HepG2 (cell line): ENCODE measurements around the gene NRSN2. TPM values are rescaled to one million over a fixed set of nuclear protein-coding genes. Genes with fewer than 3 reads are reported as not detected.

Experiments used
- AHR ChIP-seq: IDR thresholded peaks from 2 replicates; pipeline ENCODE4 v1.6.1; 2018; ENCODE audit warnings: missing genetic modification reagents, missing compliant biosample characterization
- ATF7 ChIP-seq, 2 experiments: fragments of 450-650 bp in 1 of 2; sonication (generic) in 1 of 2; formaldehyde crosslinking in 1 of 2; IDR thresholded peaks; 2 replicates each; pipeline versions ENCODE4 v1.4.0 to v1.6.1; 2016 to 2020; ENCODE audit warnings: antibody characterized with exemption in 1 of 2, mild to moderate bottlenecking in 1 of 2, missing genetic modification reagents in 1 of 2
- ATM ChIP-seq: fragments of 450-650 bp; IDR thresholded peaks from 2 replicates; pipeline ENCODE4 v1.7.1; 2017; ENCODE audit warnings: mild to moderate bottlenecking, borderline replicate concordance
- ELK4 ChIP-seq: sonication (generic); formaldehyde crosslinking; IDR thresholded peaks from 2 replicates; pipeline ENCODE4 v1.9.0; 2021; ENCODE audit warnings: missing genetic modification reagents, borderline replicate concordance
- FOXM1 ChIP-seq: sonication (generic); formaldehyde crosslinking; IDR thresholded peaks from 2 replicates; pipeline ENCODE4 v1.5.0; 2020; ENCODE audit warnings: missing genetic modification reagents
- HBP1 ChIP-seq: IDR thresholded peaks from 2 replicates; pipeline ENCODE4 v1.6.1; 2016; ENCODE audit warnings: low read depth, control low read depth
- HNF4A ChIP-seq: sonication (generic); formaldehyde crosslinking; IDR thresholded peaks from 2 replicates; pipeline ENCODE4 v1.4.0; 2020; ENCODE audit warnings: missing genetic modification reagents
- MEIS1 ChIP-seq: sonication (generic); formaldehyde crosslinking; IDR thresholded peaks from 2 replicates; pipeline ENCODE4 v1.9.0; 2021; ENCODE audit warnings: mild to moderate bottlenecking, missing genetic modification reagents, moderate library complexity, borderline replicate concordance
- NFIB ChIP-seq: sonication (generic); formaldehyde crosslinking; IDR thresholded peaks from 2 replicates; pipeline ENCODE4 v1.9.0; 2021; ENCODE audit warnings: missing genetic modification reagents, mild to moderate bottlenecking, borderline replicate concordance
- ONECUT2 ChIP-seq: sonication (generic); formaldehyde crosslinking; IDR thresholded peaks from 2 replicates; pipeline ENCODE4 v1.4.0; 2020; ENCODE audit warnings: missing genetic modification reagents
- REPIN1 ChIP-seq: sonication (generic); formaldehyde crosslinking; IDR thresholded peaks from 2 replicates; pipeline ENCODE4 v1.8.0; 2022; ENCODE audit warnings: missing genetic modification reagents, low read depth, mild to moderate bottlenecking, borderline replicate concordance
- SCMH1 ChIP-seq: sonication (generic); formaldehyde crosslinking; IDR thresholded peaks from 2 replicates; pipeline ENCODE4 v1.9.0; 2021; ENCODE audit warnings: missing genetic modification reagents, mild to moderate bottlenecking, borderline replicate concordance
- SKI ChIP-seq: fragments of 450-650 bp; IDR thresholded peaks from one replicate; pipeline ENCODE4 v1.6.1; 2018; ENCODE audit warnings: mild to moderate bottlenecking; ENCODE audit not compliant: partially characterized antibody
- SP5 ChIP-seq: IDR thresholded peaks from 2 replicates; pipeline ENCODE4 v1.6.1; 2016; ENCODE audit warnings: low read depth, borderline replicate concordance
- YEATS2 ChIP-seq: sonication (generic); formaldehyde crosslinking; IDR thresholded peaks from 2 replicates; pipeline ENCODE4 v1.4.0; 2020; ENCODE audit warnings: missing genetic modification reagents, borderline replicate concordance
- ZNF205 ChIP-seq: IDR thresholded peaks from 2 replicates; pipeline ENCODE4 v1.6.1; 2018; ENCODE audit warnings: missing biosample characterization, missing genetic modification reagents
- ZNF207 ChIP-seq: fragments of 450-650 bp; IDR thresholded peaks from 2 replicates; pipeline ENCODE4 v1.6.1; 2016; ENCODE audit warnings: antibody characterized with exemption, borderline replicate concordance
- ZNF224 ChIP-seq: sonication (generic); formaldehyde crosslinking; IDR thresholded peaks from 2 replicates; pipeline ENCODE4 v1.5.0; 2020; ENCODE audit warnings: mild to moderate bottlenecking, missing genetic modification reagents
- ZNF33B ChIP-seq: sonication (generic); formaldehyde crosslinking; IDR thresholded peaks from 2 replicates; pipeline ENCODE4 v1.5.1; 2020; ENCODE audit warnings: mild to moderate bottlenecking, missing genetic modification reagents
- ZNF546 ChIP-seq: sonication (generic); formaldehyde crosslinking; conservative IDR thresholded peaks from 2 replicates; pipeline ENCODE4 v1.8.1; 2023; ENCODE audit warnings: mild to moderate bottlenecking, missing genetic modification reagents
- ZNF607 ChIP-seq: sonication (generic); formaldehyde crosslinking; IDR thresholded peaks from 2 replicates; pipeline ENCODE4 v1.5.1; 2020; ENCODE audit warnings: missing genetic modification reagents, mild to moderate bottlenecking, borderline replicate concordance
- ZNF720 ChIP-seq: sonication (generic); formaldehyde crosslinking; IDR thresholded peaks from 2 replicates; pipeline ENCODE4 v1.4.0; 2020; ENCODE audit warnings: missing genetic modification reagents
- ZNF777 ChIP-seq: sonication (generic); formaldehyde crosslinking; IDR thresholded peaks from 2 replicates; pipeline ENCODE4 v1.4.0; 2020; ENCODE audit warnings: missing genetic modification reagents
- ZNF790 ChIP-seq: sonication (generic); formaldehyde crosslinking; IDR thresholded peaks from 2 replicates; pipeline ENCODE4 v1.8.0; 2022; ENCODE audit warnings: missing genetic modification reagents, mild to moderate bottlenecking, borderline replicate concordance
- ZNF878 ChIP-seq: sonication (generic); formaldehyde crosslinking; IDR thresholded peaks from 2 replicates; pipeline ENCODE4 v1.8.1; 2023; ENCODE audit warnings: mild to moderate bottlenecking, missing genetic modification reagents, moderate library complexity
- ZZZ3 ChIP-seq: sonication (generic); formaldehyde crosslinking; IDR thresholded peaks from 2 replicates; pipeline ENCODE4 v1.4.0; 2020; ENCODE audit warnings: missing genetic modification reagents, mild to moderate bottlenecking, borderline replicate concordance
- polyA plus RNA-seq, 8 experiments: library from polyadenylated mRNA; depleted of rRNA in 3 of 8; stranded (reverse) in 7 of 8; unstranded in 1 of 8; fragments of >200 nt; fragmentation: Illumina TruSeq in 4 of 8; extraction: Trizol in 4 of 8; gene quantifications; 2 replicates each; pipeline versions ENCODE4 v1.2.1 to v1.2.3, GENCODE V29; 2011 to 2016; ENCODE audit warnings: low read depth in 4 of 8, missing spikeins in 1 of 8, mixed read lengths in 1 of 8; ENCODE audit not compliant: insufficient read depth in 1 of 8
- total RNA-seq, 5 experiments: library from RNA; depleted of rRNA; stranded (reverse); fragments of >200 nt; fragmentation: Illumina TruSeq; extraction: Trizol; gene quantifications; 2 replicates each; pipeline ENCODE4 v1.2.3, GENCODE V29; 2016; ENCODE audit warnings: low read depth in 1 of 5
- TF ChIP-seq, protein P1 (sequence below), 2 experiments: fragments of 450-650 bp in 1 of 2; sonication (generic) in 1 of 2; formaldehyde crosslinking; IDR thresholded peaks; 2 replicates each; pipeline versions ENCODE4 v1.5.0 to v1.8.0; 2020 to 2022; ENCODE audit warnings: mild to moderate bottlenecking in 1 of 2, missing genetic modification reagents in 1 of 2

The NRSN2 gene
- total and polyA plus RNA-seq, 2 of the 13 experiments (the other 11 are each of a cell fraction or from before 2014, with no cell fraction given) = 32.3 to 49.4 TPM

DNA sequence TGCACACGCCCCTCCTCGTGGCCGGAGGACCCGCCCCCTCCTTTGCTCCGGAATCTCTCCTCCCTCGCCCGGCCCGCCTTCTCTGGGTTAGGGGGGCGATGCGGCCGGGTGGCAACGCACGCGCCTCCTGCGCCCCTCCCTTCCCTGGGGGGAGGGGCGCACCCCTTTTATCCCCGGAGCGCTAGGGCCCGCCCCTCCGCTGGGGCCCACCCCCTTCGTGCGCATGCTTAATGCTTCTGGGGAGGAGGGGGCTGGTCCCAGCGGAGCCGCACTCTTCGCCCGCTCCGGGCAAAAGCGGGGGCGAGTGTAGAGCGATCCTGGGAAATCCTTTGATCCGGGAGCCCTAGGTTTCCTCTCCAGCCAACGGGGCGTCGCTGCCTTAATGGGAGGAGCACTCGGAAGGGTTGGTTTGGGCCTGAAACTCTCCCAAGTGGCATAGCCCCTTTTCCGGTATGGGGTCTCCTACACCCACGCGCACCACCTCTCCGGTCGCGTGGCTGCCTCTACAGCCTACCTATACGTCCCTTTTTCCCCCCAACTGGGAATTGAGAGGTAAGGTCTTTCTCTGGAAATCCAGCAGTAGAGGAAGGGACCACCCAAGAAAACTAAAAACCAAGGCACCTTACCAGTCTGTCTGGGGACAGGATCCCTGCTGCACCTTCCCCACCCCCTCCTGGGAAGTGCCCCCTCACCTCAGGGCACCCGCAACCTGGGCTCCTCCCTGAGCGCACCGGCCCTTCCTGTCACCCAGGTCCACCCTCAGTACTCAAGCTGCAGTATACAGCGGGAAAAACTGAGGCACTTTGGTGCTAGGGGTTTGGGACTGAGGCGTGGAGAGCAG, 19.5 kb upstream of the NRSN2 start (continued):
- no peak for TF ChIP-seq ZNF546 (CRISPR knock-in tag)
- no peak for TF ChIP-seq ELK4 (CRISPR knock-in tag)
- TF ChIP-seq ATF7 (IDR thresholded peaks at IDR 0.05) = no peak
- no peak for TF ChIP-seq ATF7 (CRISPR knock-in tag; IDR thresholded peaks at IDR 0.05)
- TF ChIP-seq ONECUT2 (CRISPR knock-in tag) = no peak
- no peak for TF ChIP-seq NFIB
- TF ChIP-seq MEIS1 (CRISPR knock-in tag) = 0 out of 2 replicates have a peak, but pooled peaks have one; percentile 9
- no peak for TF ChIP-seq HNF4A
- TF ChIP-seq HBP1 (CRISPR knock-in tag) = peak; percentile 38; the same call in 1 of the 2 replicates
- 0 out of 2 replicates have a peak, but pooled peaks have one; percentile 7 for TF ChIP-seq REPIN1 (CRISPR knock-in tag)
- no peak for TF ChIP-seq ZNF224 (CRISPR knock-in tag)
- no peak for TF ChIP-seq ZNF207
- peak; percentile 34 for TF ChIP-seq SKI
- no peak for TF ChIP-seq SCMH1 (CRISPR knock-in tag)
- peak; percentile 54; the same call in 1 of the 2 replicates for TF ChIP-seq YEATS2 (CRISPR knock-in tag)
- TF ChIP-seq, protein P1, sequence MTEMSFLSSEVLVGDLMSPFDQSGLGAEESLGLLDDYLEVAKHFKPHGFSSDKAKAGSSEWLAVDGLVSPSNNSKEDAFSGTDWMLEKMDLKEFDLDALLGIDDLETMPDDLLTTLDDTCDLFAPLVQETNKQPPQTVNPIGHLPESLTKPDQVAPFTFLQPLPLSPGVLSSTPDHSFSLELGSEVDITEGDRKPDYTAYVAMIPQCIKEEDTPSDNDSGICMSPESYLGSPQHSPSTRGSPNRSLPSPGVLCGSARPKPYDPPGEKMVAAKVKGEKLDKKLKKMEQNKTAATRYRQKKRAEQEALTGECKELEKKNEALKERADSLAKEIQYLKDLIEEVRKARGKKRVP (CRISPR knock-in tag; IDR thresholded peaks at IDR 0.05) = peak in 1 of 2 experiments; percentile 17; a peak in 2 of 4 replicates
- no peak for TF ChIP-seq ATM
- TF ChIP-seq ZNF878 (CRISPR knock-in tag) = peak; percentile 87; the same call in 1 of the 2 replicates
- TF ChIP-seq ZZZ3 (CRISPR knock-in tag) = 0 out of 2 replicates have a peak, but pooled peaks have one; percentile 58
- peak; percentile 31; the same call in 1 of the 2 replicates for TF ChIP-seq ZNF607 (CRISPR knock-in tag)
- TF ChIP-seq ZNF720 (CRISPR knock-in tag) = no peak; the same call in 1 of the 2 replicates
- TF ChIP-seq AHR (CRISPR knock-in tag) = no peak
- TF ChIP-seq FOXM1 (CRISPR knock-in tag) = no peak
- peak; percentile 15; the same call in 1 of the 2 replicates for TF ChIP-seq ZNF790 (CRISPR knock-in tag)
- TF ChIP-seq SP5 (CRISPR knock-in tag) = peak; percentile 88
- TF ChIP-seq ZNF33B (CRISPR knock-in tag) = no peak; the same call in 1 of the 2 replicates
- no peak for TF ChIP-seq ZNF777
- peak; percentile 76; the same call in 1 of the 2 replicates for TF ChIP-seq ZNF205 (CRISPR knock-in tag)
